Stimulated activated CD8-positive, alpha-beta memory T cell treated with anti-CD3 and anti-CD28 coated beads, Interleukin-4, amount 100 ng/mL, for 24 hours (primary cell): ENCODE data around the gene ELOVL5.
"Not testable (repeated sequence)": the region's sequence is repeated elsewhere in the genome, so short reads cannot be mapped to it uniquely, and the experiment has no call there.

Source experiments
- DNase-seq: peaks from one replicate; pipeline ENCODE4 v3.0.0-alpha.2; 2020; ENCODE audit warnings: low read depth

Gene ELOVL5

DNA sequence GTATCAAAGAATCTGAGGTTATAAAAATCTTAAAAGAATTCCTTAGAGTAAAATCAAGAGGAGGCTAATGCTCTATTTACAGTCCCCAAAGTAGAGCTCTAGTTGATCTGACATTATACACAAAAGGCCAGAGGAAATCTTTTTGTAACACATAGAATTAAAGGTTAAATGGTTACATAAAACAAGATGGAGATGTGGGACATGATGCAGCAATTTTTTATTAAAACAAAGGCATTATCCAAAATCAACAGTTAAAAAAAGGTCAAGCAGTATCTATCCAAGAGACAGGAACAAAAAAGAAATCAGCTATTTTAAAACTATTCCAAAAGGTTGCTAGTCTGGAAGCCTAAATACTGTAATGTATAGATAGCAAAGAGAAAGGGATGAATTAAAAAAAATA is 20.4 kb downstream of the ELOVL5 start:
- no peak for DNase-seq

GRCh38 chr6:53327017-53327395 is 21.7 kb downstream of the ELOVL5 start:
- DNase-seq: no peak

DNA sequence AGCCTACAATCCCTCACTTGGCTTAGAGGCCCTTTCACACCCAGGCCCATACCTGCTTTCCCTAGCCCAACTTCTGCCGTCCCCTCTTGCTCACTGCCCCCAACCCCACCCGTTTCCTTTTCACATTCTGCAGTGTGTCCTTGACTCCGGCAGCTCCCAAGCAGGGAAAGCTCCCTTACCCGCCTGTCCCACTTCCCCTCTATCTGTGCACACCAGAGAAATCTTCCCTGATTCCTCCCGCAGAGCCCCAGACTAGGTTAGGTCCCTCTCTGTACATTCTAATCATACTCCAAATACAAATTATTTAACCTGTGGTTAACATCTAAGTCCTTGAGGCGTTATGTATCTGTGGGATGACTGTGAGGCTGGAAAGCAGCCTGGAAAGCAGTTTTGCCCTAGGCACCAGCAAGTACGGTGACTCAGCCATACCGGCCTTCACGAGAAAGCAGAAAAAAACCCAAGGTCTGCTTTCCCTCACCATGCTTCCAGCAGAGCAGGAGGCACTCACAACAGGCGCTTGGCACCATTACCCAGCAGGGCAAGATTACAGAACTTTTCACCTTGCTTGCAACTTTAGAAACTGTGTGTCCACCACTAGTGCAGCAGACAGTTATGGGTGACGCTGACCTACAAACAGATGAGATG is 22.3 kb downstream of the ELOVL5 start:
- no peak for DNase-seq

DNA sequence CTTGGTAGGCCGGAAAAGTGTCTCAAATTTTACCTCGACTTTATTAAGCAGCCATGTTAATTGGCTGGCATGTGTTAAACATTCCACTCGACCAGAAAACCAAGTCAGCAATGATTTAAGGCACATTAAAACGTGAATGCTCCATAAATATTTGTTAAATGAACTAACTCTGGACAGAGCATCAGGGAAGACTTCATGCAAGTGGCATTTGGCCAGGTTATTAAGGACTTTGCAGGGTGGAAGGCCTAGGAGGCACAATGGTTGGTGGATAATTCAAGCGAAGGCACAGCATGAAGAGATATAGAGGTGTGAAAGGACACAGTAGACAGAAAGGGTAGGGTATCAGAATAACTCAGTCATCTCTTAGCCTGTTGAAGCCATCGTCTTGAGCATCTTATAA is 23.0 kb downstream of the ELOVL5 start:
- no peak for DNase-seq

DNA sequence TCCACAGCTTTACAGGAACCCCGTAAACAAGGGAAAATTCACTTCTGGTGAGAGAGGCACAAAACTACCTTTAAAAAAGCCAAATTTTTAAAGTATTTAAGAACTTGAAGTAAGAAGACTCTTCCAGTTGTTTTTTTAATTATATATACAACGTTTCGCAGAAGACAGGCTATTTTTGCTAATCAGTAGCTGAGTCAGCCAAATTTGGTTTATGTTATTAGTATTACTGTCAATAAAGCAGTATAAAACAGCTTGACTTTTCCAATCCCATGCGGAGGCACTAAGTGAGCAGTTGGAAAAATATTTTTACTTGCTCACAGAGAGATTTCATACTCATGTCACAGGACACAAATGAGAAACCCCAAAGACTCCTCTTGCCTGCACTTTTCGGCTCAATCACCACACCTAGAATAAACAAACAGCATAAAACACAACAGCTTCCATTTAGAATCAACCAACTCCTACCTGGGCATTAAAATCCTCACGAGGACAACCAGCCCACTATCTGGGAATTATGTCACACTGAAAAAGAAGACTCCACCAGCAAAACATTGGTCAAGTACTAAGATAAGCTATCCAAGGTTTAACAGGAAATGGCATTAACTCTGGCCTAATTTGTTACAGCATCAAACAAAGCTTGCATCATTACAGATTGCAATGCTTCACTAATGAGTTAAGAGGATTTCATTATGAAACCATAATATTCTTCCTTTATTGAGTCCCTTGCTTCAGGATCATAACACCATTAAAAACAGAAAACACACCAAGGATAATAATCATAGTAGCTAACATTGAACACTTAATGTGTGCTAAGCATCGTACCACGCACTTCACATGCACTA is 26.3 kb downstream of the ELOVL5 start:
- DNase-seq: no peak

DNA sequence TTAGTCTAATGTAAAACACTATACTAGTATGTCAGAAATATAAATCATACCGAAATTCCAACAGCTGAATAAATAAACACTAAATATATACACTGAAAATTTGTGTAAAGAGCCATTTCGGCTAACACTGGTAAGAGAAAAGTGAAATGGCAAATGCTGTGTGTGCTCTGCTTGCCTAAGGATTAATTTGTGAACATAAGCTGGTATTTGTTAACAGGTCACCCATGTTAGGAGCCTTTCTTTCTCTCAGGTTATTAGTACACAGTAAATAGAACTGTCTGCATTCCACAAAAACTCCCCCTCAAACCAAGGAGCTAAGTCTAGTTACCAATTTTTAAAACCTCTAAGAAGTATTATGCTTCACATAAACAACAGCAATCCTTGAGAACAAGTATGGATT is 27.0 kb downstream of the ELOVL5 start:
- DNase-seq: no peak

GRCh38 chr6:53320964-53321363 is 27.8 kb downstream of the ELOVL5 start:
- no peak for DNase-seq

- no peak for DNase-seq
These were observed 30.3 kb downstream of the ELOVL5 start for GRCh38 chr6:53318429-53318828.

DNA sequence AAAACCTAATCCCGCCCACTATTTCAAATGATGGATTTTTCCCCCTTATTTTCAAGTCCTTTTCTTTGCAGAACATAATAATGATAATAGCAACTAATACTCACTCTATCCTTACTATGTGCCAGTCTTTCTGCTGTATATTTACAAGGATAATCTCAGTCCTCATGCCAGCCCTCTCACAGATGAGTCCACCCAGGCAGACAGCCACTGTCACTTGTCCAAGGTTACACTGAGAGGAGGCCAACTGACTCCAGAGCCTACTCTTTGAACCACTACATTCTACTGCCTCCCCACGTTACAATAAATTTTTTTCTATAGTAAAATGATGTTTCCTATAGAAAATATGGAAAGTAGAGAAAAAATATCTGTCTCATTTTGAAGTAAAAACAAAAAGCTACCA is 30.9 kb downstream of the ELOVL5 start:
- no peak for DNase-seq

- not testable (repeated sequence) for DNase-seq
These were observed 31.5 kb downstream of the ELOVL5 start for GRCh38 chr6:53317299-53317698.

DNA sequence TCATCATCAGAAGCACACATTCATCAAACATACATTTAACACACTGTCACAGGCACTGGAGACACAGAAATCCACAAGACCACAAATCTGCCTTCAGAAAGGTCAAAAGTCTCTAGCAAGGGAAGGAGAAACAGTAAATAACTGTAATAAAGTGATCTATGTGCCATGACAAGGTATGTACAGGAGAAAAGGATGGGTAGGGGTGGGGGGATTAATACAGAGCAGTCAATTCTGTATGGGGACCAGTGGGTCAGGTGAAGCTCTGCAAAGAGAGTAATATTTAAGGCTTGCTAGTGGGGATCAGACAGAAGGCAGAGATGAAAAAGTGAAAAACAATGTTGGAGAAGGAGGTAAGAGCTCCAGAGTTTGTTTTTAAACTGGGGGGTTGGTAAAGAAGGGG is 32.6 kb downstream of the ELOVL5 start:
- DNase-seq: no peak

- DNase-seq: no peak
These were observed 33.5 kb downstream of the ELOVL5 start for GRCh38 chr6:53315086-53315724.

- no peak for DNase-seq
These were observed 34.9 kb downstream of the ELOVL5 start for GRCh38 chr6:53313784-53314400.

GRCh38 chr6:53312355-53312754 is 36.4 kb downstream of the ELOVL5 start:
- no peak for DNase-seq

- DNase-seq: no peak
These were observed 37.2 kb downstream of the ELOVL5 start for GRCh38 chr6:53311586-53311935.

DNA sequence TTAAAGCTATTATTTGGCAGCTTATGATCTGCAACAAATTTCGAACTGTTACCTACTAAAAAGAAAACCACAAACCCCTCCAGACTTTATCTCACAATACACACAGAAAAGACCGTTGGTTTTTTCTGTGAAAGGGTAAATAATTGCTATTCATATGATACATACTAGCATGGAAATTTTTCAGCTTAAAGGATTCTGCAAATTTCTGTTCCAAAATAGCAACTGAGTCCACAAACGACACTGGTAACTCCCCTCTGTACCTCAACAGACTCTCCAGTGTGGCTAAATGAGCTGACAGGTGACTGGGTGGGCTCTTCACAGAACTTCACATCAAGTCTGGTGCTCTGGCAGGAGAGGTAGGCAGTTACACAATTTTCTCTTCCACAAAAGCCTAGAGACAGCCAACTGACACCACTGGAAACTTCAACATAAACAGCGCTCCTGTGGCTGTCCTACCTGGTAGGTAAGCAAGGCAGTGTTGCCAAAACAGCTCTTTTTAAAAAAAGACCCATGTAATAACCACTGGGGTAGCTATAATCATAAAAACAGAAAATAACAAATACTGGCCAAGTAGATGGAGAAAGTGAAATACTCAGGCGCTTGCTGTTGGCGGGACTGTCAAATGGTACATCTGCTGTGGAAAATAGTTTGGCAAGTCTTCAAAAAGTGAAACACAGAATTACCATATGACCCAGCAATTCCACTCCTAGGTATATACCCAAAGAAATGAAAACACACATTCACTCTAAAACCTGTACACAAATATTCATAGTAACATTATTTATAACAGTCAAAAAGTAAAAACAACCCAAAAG is 37.8 kb downstream of the ELOVL5 start:
- no peak for DNase-seq

- DNase-seq: no peak
These were observed 38.8 kb downstream of the ELOVL5 start for GRCh38 chr6:53309901-53310300.

- DNase-seq: no peak
These were observed 39.5 kb downstream of the ELOVL5 start for GRCh38 chr6:53309059-53309900.

DNA sequence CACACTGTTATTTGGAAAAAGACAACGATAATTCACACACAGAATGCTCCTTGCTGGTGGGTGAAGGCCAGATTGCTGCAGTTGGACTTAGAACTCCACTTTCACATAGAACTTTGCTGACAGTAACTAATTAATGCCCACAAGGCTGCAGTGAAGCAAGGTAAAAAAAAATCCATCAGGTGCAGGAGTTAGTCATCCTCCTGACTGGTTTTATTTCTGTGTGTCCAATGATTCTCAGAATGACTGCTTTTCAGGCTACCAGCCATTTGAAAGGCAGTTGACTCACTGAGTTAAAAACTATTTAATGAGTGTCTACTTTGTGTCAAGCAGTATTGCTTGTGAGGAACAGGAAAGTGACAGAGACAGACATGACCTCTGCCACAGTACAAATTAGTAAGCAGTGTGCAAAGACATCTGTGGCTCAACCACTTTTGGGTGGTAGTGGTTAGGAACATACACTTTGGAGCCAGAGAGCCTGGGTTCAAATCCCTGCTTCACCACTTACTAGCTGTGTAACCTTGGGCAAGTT is 41.9 kb downstream of the ELOVL5 start:
- DNase-seq: no peak

GRCh38 chr6:53306217-53306616 is 42.5 kb downstream of the ELOVL5 start:
- not testable (repeated sequence) for DNase-seq

DNA sequence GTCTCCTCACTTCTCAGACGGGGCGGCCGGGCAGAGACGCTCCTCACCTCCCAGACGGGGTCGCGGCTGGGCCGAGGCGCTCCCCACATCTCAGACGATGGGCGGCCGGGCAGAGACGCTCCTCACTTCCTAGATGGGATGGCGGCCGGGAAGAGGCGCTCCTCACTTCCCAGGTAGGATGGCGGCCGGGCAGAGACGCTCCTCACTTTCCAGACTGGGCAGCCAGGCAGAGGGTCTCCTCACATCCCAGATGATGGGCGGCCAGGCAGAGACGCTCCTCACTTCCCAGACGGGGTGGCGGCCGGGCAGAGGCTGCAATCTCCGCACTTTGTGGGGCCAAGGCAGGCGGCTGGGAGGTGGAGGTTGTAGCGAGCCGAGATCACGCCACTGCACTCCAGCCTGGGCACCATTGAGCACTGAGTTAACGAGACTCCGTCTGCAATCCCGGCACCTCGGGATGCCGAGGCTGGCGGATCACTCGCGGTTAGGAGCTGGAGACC is 43.2 kb downstream of the ELOVL5 start:
- DNase-seq: not testable (repeated sequence)
